HG02642 (cell line): ENCODE results near the gene CDKN1C.

Experiments used
- ATAC-seq: cut with Tn5 transposase; IDR thresholded peaks from one replicate; pipeline ENCODE4 v1.9.1; 2021; ENCODE audit warnings: mild to moderate bottlenecking; ENCODE audit not compliant: unreplicated experiment, poor library complexity

The CDKN1C gene

GRCh38 chr11:2853401-2853800 lies 32.2 kb downstream of the CDKN1C start:
- ATAC-seq, result no peak

DNA sequence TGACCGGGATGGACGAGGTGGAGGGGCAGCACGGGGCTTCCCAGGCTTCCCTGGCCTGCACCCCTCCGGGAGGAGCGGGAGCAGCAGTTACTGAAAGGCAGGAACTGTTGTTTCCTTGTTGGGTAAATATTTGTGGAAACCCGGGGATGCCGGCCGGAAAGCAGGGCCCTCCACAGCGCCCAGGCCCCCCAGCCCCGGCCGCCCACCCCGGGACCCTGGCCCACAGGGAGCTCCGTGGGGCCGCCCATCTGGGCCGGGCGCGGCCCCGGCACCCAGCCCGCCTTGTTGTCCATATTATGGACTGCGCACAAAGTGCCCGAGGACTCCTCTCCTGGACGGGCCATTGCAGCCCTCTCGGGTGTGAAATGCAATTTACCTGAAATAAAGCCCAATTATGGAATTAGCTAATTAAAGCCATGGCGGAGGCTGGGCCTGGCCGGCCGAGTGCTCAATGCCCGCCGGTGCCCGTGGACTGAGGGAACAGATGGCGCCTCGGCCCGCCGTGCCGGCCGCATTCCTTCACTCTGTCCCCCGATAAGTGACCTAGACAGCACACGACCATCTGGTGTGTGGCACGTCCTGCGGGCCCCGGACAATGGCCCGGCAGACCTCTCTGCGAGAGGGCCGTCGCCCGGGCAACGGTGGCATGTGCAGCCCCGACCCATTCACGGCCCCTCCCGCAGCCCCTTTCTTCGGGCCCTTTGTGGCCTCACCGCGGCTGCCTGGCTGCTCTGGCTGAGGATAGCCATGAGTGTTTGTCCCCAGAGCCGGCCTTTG lies 35.4 kb downstream of the CDKN1C start:
- ATAC-seq, result no peak

DNA sequence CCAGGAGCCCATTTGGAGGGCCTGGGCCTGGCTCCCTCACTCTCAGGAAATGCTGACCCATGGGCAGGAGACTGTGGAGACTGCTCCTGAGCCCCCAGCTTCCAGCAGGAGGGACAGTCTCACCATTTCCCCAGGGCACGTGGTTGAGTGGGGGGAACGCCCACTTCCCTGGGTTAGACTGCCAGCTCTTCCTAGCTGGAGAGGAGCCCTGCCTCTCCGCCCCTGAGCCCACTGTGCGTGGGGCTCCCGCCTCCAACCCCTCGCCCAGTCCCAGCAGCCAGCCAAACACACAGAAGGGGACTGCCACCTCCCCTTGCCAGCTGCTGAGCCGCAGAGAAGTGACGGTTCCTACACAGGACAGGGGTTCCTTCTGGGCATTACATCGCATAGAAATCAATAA lies 37.1 kb downstream of the CDKN1C start:
- ATAC-seq, result no peak

GRCh38 chr11:2847561-2847960 lies 38.0 kb downstream of the CDKN1C start:
- no peak for ATAC-seq

- ATAC-seq, result no peak
Measured at GRCh38 chr11:2846470-2846869, 39.1 kb downstream of the CDKN1C start.

DNA sequence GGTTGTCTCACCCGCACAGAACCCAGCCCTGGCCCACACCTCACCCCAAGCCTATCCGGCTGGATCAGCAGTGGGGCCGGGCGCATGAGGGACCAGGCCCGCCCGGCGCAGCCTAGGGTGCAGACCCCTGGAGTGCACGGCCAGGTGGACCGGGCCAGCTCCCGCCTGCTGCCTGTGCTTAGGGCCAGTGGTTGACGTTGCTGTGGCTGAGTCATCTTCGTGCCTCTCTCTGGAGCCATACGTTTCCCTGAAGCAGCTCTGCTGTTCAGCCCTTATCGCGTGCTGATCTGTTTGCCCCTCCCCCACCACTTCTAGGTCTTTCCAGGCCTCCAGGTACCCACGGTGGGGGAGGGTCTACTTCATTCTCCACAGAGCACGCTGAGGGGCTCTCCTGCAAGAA lies 39.5 kb downstream of the CDKN1C start:
- no peak for ATAC-seq

DNA sequence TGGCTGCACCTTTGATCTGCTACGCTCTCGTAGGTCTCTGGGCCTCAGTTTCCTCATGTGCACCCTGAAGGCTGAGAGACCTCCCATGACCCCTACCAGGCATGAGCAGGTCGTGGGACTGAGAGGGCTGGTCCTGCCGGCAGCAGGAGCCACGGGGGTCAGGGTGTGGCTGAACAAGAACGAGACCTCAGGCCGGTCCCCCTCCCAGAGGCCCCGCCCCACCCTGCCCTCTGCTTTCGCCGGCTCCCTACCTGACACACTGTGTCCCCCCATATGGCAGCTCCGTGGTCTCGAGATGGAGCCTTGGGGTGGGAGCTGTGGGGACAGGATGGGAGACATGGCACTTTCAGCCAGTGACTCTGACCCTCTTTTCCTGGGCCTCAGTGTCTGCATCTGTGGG lies 40.6 kb downstream of the CDKN1C start:
- no peak for ATAC-seq

GRCh38 chr11:2844116-2844842 lies 41.3 kb downstream of the CDKN1C start:
- no peak for ATAC-seq

DNA sequence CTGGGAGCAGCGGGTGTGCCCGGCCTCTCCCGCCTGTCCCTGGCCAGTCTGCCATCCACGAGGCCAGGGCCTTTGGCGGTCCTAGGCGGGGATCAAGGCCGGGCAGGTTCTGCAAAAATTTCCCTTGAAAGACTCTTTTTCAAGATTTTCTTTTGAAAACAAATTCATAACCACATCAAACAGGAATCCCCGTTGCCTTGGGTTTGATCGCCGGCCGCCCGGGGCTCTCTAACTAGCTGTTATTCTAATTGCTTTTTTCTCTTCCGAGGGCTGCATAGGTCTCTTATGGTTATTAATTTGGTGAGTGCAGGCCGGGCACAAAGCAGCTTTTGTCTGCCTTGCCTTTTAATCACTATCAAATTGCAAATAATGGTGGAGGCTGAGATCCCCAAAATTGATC lies 42.0 kb downstream of the CDKN1C start:
- no peak for ATAC-seq

DNA sequence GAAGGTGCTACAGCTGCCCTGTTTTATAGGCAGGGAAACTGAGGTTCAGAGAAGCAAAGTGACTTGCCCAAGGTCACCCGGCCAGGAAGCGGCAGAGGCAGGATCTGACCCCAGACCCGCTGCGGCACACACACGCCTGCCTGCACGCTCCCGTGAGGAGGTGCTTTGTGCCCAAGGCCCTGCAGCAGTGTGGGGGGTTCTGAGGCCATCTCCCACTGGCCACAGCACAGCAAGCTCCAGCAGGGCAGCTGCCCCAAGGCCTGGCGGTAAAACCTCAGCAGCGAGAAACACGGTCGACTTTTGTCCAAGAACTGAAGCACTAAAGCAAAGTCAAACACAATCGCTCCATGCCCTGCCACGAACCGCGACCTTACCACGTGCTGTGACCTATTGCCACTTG lies 42.7 kb downstream of the CDKN1C start:
- no peak for ATAC-seq

DNA sequence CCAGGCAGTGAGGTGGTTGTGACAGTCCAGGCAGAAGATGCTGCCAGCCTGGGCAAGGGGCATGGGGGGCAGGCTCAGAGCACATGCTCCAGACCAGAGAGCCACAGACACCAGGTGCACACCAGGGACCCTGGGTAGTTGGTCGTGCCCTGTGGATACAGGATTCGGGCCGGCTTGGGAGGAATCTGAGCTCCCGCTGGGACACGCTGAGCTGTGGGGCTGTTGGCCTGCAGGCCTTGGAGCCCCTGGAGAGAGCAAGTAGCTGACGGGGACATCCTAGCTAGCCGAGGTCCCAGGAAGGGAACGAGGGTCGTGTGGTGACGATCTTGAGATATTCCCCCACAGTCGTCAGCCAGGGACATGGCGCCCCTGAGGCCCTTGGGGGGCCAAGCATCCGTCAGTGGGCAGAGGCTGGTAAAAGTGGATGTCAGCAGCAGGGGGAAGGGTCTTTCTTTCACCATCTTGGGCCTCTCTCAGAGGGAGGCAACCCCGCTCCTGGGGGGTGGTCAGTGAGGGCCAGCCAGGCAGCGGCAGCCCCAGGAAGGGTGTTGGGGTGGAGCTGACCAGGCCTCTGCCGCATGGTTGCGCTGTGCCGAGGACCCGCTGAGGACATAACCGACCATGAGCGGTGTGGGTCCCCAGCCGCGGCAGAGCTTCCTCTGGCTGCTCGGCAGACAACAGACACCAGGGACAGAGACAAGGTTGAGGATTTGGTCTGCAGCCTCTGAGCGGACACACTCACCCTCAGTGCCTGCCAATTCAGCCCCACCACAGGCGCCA lies 44.0 kb downstream of the CDKN1C start:
- no peak for ATAC-seq

DNA sequence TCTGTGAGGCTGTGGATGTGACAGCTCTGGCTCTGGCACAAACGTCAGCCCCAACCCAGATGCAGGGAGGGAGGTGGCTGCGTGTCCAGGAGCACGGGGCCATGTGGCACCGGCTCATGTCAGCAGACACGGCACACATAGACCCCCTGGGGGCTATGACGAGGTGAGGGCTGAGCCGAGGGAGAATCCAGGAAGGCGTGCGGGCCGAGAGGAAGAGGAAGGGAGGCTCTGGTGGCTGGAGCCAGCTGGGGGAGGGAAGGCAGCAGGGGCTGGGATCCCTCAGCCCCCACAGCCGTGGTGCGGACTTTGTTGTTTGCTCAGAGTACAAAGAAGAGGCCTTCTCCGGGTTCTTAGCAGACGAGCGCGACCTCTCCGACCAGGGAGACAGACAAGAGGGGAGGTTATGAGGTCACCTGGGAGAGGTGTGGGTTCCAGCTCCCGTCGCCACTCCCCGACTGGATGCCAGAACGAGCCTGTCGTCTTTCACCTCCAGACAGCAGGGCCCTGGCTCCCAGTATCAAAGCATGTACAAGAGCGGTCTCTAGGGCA lies 46.1 kb downstream of the CDKN1C start:
- no peak for ATAC-seq

- no peak for ATAC-seq
Measured at GRCh38 chr11:2838676-2839294, 46.8 kb downstream of the CDKN1C start.

DNA sequence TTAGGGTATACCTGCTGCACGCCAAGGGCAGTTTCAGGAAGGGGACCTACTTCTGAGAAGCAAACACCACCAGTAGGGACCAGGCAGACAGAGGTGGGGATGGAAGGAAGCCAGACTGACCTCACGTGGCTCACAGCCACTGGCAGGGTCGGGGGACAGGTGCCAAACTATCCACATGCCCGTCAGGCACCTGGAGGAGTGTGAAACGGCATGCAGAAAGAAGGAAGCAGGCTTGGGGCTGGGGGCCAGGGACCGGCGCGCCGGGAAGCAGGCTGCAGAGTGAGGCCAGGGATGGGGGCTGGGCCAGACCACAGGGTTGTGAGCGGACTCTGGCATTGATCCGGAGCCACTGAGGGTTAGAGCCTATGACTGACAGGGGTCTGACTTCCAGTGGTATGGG lies 47.5 kb downstream of the CDKN1C start:
- no peak for ATAC-seq

- ATAC-seq, result no peak
Measured at GRCh38 chr11:2837651-2838050, 47.9 kb downstream of the CDKN1C start.

DNA sequence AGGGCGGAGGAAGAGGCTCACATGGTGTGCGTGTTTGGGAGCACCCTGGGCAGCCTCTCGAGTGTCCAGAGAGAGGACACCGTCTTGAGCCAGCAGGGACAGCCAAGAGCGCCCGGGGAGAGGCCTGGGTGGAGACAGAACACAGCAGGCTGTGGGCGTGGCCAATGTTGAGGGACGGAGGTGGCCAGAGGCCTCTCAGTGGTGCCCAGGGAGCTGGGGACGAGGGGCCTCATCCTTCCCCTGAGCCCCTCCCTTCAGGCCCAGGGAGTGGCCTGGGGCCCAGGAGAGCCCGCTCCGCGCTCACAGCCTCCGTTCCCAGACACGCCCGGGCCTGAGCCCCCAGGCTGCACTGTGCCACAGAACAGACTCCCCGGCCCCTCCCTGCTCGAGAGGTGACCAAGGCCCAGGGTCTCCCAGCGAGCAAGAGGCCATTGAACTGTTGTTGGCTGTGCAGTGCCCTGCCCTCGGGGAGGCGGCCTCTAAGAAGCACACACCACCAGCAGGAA lies 48.4 kb downstream of the CDKN1C start:
- ATAC-seq, result no peak

DNA sequence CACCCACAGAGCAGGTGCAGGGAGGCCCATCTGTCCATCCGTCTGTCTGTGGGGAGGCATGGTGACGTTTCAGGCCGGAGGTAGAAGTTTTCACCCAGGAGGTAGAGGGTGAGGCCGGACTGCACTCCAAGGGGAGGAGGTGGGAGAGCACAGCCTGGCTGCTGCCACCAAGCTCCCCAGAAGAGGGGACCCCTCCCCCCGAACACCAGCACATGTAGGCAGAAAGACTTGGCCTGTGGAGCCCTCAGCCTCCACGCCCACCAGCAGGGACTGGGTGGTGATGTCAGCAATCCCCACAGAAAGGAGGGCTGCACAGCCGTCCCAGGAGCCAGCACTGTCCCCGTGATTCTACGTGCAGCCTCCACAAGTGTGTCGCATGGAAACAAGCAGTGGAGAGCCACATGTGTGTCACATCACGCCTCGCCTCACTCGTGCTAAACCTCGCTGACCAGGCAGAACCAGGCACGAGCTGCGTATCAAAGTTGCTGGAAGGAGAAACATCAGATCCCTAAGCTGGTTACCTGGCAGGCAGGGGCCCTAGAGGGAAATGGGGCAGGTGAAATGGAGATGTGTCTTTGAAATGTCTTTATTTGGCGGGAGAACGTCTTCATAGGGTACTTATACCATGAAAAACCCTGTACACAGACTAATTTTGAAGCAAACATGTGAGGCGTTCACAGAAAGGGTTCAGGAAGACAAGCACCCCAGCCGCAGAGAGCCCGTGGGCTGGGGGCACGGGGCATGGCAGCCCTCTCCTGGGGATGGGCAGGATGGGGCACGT lies 49.1 kb downstream of the CDKN1C start:
- ATAC-seq, result no peak

GRCh38 chr11:2835751-2836150 lies 49.8 kb downstream of the CDKN1C start:
- no peak for ATAC-seq

DNA sequence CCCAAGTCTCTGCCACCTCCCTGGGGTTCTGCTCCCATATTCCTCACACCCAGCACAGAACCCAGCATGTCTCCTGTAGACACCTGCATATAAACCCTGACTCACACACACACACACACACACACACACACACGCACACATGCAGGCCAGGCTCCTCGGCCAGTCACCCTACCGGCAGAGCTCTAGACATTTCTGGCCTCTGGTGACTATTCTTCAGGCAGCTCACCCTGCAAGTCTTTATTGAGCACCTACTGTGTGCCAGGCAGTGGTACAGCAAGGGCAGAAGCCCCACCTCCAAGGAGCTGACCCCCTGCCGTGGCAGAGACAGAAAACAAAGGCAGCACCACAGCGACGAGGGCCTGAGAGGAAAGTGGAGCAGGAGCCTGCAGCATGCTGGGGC lies 50.3 kb downstream of the CDKN1C start:
- no peak for ATAC-seq
